NT2/D1 (cell line): ENCODE data around the gene EFNA3.

Experiments used
- SUZ12 ChIP-seq: IDR thresholded peaks from 2 replicates; pipeline ENCODE4 v1.6.1; 2011; ENCODE audit not compliant: insufficient read length, insufficient read depth; ENCODE audit errors: extremely low read depth
- YY1 ChIP-seq: IDR thresholded peaks from 2 replicates; pipeline ENCODE4 v1.6.1; 2011; ENCODE audit not compliant: insufficient read length, insufficient read depth
- ZNF274 ChIP-seq: IDR thresholded peaks from 2 replicates; pipeline ENCODE4 v1.6.1; 2011; ENCODE audit warnings: mild to moderate bottlenecking, low read depth, low read length

DNA sequence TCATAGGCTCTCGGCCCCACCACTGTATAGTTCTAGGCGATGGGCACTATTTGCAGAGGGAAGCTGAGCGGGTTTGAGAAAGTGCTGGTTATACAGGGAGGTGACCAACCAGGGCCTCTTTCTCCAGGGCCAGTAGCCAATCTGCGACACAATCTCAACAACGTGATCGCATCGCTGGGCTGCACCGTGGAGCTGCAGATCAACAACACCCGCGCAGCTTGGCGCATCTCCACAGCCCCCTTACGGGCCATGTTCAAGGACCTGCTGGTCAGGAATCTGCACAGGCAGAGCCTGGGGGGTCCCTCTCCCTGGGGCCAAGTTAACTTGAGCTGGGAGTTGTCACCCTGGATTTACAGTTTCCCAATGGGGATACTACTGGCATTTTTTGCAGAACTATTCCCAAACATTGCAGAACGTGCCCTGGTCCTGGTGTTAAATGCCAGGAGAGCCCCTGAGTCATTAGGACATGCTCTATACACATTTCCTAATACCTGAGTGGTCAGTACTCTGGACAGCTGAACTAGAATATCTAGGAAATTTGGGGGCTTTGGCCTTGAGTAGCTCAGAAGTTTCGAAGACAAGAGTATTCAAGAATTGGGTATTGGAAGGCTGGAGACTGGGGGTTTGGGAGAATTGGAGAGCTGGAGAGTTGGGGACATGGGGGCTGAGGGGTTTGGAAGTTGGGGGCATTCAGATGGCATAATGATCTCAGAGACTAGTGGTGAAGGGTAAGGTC is 38.1 kb upstream of the EFNA3 start:
- TF ChIP-seq SUZ12 (no peak), YY1 (no peak), ZNF274 (no peak)
